Activated naive CD4-positive, alpha-beta T cell (primary cell): ENCODE measurements around the gene ADAM22.

Experiments used
- DNase-seq, 4 experiments: peaks; one replicate each; lab custom pipeline; 2025; lab: John Stamatoyannopoulos, UW

The ADAM22 gene

DNA sequence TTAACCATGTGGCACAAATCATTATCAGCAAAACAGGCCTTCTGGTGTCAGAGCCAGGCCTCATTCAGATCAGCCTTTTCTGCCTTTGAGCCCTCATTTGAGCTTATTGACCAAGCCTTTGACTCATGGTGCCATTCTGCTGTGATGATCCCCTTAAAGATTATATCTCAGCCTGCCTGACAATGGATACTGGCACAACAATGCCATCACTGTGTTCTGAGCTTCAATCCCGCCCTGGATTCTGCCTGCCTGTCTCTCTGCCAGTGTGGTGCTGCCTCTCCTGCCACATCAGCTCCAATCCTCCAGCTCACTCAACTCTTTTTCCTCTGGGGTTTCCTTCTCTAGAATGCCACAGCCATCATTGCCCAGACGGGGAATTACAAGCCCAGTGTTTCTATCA, 233.2 kb downstream of the ADAM22 start:
- no peak for DNase-seq

DNA sequence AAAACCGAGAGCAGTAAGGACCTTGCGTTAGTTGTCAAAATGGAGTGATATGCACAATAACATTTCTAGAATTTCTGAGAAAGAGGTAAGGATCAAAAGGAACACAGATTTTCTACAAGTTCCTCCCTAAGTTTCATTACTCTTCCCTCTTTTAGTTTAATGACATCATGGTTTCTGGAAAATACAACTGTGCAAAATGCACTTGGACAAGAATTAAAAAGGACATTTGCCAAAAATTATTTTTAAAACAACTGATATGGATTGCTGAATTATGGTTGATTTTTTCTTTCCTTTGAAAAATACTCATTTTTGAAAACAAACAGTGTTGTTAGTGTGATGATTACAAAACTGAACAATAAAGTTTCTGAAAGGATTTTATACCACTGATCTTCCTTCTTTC, 233.7 kb downstream of the ADAM22 start:
- no peak for DNase-seq

DNA sequence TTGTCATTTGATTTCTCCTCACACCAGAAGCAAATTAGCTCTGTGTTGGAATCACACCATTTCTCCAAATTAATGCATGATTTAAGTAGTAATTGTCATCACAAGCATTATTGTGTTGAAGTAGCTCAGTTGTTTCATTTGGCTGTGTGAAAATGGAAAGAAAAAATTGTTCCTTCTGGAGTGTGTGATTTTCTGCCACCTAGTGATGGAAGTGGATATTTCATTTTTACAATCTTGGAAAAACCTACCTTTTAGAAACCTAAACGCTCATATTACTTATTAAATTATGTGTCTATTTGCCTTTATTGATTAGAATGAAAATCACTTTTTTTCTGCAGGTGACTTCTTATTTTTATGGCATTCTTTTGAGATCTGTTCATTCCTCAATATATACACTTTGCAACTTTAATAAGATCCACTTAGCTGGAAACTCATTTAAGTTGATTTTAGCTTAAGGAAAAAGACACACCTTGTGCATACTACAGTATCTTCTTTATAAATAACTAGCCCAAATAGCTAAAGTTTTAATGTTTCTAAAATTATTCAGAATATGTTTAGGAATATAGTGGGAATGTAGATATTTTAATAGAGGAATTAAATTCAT, 235.8 kb downstream of the ADAM22 start:
- DNase-seq = no peak

DNA sequence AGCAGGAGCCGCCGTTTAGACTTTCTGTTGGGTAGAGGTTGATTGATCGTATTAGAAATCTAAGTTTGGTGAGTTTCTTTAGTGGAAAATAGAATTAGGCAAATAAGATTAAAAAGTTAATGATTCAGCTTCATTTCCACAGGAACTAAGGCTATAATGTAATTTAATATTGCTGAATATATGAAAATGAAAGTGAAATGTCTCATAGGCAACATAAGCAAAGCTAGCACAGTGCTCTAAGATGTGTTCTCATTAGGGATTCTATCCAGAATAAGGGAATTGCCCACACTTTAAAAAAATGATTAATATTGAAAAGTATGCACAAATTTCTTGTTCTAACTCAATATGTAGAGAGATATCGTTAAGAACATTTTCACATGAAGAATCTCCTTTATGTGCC, 238.8 kb downstream of the ADAM22 start:
- DNase-seq = no peak

DNA sequence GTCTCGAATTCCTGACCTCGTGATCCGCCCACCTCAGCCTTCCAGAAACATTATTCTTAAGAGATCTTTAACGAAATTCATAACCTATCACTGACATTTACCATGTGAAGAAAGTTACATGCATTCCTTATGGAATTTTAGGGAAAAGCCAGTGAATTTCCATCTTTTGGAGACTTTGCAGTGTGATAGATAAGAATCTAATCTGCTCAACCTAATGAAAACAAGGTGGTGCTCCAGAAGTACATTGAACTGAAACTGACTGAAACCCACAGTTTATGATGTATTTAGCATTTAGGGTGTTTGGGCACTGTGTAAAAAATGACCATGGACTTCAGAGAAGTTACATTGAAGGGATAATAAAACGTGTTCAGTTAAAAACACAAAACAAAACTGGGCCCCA, 242.1 kb downstream of the ADAM22 start:
- DNase-seq = no peak

DNA sequence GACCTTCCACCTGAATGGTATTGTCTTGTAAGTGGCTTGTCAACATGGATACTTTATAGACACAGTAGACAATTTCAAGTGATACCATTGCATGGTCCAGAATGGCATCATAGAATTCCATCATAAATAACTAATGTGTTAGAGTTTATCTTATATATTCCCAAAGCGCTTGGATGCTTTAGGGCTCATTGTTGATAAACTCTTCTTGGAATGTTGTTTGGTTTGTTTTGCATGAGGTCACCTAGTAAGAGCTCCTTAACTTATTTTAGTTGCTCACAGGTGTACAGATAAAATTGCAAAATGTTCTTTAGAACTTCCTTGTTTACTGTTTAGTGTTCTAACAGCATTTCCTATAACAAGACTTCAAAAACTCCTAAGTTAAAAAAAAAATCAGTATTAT, 249.0 kb downstream of the ADAM22 start:
- no peak for DNase-seq

DNA sequence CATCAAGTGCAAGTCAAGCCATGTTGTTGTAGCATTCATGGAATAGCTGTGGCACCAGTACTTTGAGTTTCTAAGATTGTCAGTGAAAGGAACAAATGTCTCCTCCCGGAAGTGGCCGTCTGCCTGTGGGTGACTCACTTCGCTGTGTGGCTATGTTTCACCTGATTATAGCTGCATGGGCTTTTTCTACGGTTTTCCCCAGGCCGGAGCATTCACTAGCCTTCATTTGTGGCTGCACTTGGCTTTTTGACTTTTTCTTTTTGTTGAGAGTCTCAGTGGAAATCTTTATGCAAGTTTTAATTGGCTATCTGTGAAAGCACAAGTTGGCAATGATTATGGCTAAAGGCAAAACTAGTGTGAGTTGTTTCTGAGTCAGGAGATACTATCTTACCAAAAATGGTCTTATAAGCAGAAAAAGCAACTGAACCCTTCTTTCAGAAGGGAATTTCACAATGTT, 250.8 kb downstream of the ADAM22 start:
- no peak for DNase-seq

DNA sequence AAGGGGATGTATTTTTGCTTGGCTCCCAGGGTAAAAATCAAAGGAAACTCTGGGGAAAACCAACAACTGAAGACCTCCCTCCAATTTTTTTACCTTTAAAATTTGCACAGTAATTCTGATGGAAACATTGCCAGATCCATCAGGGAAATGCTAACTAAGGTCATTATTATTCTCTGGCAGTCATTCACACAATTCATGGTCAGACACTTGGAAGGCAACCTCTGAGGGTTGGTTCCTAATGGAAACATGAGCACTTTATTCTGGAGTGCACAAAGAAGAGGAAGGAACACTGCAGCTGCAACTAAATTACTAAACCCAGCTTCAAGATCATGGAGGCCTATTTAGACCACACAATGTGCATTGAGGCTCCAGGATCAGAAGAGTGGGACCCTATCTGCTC, 251.6 kb downstream of the ADAM22 start:
- no peak for DNase-seq

DNA sequence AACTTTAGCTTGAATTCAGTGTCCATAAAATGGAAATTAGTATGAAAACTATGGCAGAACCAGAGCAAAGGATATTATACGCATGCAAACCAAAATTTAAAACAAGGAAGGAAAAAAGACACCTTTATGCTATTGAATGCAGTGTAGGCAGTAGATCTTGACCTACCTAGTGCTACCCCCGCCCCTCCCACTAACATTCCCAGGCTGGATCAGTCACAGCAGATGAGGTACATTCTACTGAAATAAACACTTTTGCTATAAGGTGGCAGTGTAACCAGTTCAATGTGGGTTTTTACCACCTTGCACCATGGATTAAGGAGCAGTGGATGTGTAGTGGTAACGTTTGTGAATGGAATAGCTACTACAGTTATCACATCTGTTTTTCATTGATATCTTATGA, 257.9 kb downstream of the ADAM22 start:
- no peak for DNase-seq

DNA sequence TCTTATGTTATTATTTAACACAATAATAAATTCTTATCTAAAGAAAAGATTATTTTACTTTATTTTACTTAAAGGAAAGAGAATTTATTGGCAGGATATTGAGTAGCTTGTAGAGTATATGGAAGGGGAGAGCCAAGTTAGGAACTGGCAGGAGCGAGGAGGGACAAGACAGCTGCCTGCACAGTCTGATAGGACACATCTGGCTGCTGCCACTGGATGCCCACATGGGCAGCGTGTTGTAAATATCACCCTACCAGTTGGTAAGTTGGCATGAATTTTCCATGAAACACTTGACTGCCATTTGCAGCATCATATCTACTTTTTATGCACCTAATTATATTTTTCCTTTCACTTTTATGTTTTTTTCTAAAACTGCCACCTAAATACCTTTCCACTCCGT, 266.2 kb downstream of the ADAM22 start:
- DNase-seq = no peak

DNA sequence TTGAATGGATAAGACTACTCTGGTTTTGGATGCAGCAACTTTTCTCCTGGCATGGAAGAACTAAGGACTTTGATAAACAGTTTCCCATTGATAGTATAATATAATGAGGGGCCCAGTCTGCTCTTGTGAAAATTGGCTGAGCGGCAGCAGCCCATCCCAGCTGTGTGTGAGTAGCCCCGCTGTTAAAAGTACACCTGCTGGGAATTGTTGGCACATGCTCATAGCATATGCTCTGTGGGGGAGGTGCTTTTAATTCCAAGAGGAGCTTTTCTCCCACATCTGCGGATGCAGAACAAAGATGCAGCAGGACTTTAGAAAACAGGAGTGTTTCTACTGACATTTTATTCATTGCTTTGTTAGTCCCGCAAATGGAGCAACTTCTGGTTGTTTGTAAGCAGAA, 266.7 kb downstream of the ADAM22 start:
- DNase-seq = no peak

DNA sequence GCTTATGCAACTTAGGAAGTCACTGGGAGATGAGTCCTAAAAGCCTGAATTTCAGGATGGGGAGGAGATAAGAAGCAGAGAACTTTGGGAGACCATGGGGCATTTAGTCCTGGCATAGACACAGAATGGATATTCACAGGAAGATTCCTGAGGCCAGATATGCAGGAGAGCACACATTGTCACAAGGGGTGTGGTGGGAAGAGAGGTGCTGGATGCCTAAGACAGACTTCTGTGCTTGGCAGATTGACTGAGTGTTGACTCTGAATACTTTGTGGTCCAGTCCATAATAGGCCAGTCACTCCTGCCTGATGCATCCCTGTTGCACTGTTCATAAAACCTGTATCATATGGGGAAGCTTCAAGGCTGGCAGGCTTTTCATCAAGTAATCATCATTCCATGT, 267.3 kb downstream of the ADAM22 start:
- no peak for DNase-seq

DNA sequence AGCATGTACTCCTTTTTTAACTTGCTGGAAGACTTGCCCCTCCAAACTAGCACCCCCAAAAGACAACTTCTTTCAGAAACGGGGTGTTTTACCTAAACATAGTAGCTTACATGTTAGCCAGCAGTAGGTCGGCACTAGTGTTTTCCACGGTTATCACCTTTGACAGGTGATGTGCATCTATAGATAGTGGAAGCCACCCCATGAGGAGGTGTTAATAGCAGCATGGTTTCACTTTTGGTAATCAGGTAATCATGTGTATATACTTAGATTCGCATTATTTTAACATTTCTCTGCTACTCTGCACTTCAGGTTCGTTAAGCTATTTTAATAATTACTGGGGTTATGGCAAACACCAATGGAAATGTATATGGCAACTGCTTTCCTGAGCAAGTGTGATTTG, 268.2 kb downstream of the ADAM22 start:
- DNase-seq = no peak

DNA sequence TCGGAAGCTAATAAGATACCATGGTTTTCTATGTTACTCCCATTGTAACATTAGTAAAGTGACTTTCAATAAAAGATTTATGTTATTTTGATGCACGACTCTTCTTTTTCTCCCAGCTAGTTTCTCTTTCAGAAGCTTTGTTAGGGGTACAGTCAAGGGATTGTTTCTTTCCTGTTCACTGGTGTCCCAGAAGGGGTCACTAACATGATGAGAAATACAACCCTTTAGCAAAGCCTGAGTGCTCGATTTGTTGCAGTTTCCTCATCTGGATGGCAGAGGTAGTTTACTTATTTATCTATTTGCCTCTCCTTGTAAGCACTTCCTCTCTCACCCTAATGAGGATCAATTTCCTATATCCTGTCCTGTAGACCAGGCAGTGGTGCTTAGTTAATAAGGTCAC, 268.7 kb downstream of the ADAM22 start:
- DNase-seq = no peak

DNA sequence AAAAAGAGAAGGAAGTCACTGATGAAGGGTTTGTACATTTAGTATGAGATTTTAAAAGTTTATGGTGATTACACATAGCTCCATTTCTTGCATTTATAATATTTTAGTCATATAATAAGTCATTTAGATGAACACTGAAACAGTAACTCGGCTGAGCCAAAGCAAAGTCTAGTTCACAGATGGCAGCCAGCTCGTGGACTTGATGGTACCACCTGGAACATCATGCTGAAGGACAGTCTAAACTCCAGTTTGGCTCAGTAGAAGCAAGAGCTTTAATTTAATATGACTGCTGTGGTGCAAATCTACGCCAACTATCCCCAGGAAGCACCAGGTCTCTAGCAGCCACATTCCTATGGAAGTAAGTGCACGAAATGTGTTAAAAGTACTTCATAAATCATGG, 269.4 kb downstream of the ADAM22 start:
- DNase-seq = no peak

DNA sequence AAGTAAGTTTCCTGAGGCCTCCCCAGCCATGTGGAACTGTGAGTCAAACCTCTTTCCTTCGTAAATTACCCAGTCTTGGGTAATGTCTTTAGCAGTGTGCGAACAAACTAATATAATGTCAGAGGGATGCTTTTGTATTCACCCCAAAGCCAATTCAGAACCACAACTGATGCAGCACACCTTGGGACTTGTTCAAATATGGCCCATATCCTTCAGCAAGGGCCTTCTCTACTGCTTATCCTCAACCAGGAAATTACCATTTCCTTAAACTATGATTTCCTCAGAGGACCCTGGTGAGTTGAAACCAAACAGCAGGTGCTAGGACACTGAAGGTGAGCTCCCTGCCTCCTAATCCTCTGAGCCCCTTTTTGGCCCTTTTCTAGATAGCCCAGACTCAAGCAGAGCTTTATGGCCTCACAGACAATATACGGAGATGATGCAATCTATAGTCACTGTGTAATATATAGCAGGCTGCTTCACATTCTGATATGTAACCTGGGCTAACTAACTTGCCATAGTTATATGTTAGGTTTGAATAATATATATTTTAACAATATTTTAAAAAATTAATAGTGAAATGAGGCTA, 270.6 kb downstream of the ADAM22 start:
- no peak for DNase-seq

DNA sequence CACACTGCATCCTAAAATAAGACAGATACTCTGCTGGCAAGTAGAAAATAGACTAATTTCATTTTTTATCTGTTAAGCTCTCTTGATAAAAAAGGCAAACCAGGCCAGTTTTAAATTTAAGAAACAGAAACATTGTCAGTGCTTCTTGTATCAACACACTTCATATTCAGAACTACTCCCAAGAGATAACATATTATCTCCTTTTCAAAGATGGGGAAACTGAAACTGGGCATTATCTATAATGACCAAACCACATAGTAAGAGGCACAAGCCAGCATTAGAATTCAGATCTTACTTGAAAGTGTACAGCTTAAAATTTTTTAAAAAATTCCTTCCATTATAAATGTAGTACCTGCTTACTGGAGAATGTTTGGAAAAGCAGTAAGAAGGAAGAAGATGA, 271.1 kb downstream of the ADAM22 start:
- no peak for DNase-seq

DNA sequence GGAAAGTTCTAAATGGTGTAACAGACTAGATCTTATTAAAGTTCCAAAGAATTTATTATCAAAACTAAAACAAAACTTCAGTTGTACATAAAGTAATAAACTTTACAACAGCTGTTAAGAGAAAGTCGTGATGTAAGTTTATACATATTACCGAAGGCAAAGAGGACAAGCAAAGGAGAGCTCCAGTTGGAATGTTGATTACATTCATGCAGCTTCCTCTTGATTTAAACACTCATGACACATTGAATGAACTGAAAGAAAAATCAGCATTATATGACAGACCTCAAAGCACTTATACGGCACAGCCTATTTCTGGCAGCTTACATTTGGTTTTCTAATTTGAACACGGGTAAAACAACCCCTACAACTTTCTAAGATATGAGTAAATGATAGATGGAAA, 272.2 kb downstream of the ADAM22 start:
- no peak for DNase-seq

DNA sequence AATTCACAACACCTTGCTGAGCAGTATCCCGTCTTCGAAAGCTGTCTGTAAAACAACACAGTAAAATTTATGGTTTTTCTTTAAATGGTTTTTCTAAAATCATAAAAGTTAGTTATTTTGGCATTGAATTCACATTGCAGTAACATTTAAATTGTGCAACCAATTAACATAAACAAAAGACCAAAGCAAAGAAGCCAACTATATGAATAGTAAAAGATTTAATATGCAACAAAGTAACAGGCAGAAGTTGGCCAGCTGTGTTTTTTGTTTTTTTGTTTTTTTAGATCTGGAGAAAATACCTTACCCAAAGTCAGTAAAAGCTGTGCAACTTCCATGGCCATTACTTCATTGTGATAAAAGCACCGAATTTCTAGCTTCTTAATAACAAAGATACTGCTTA, 274.5 kb downstream of the ADAM22 start:
- no peak for DNase-seq

DNA sequence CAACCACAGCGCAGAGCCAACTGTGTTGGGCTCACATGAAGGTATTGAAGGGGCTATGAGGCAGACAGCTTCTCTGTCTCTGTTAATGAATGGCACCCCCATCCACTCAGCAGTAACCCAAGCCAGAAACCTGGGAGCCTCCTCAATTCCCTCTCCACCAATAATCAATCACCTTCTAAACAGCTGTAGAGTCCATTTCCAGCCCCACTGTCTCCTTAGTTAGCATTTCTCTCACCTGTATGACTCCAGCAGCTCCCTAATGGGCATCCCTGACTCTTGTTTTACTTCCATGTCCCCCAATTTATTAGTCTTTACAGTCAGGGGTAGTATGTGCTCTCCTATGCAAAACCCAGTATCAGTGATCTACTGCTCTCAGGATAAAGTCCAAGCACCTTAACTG, 278.9 kb downstream of the ADAM22 start:
- DNase-seq = no peak

DNA sequence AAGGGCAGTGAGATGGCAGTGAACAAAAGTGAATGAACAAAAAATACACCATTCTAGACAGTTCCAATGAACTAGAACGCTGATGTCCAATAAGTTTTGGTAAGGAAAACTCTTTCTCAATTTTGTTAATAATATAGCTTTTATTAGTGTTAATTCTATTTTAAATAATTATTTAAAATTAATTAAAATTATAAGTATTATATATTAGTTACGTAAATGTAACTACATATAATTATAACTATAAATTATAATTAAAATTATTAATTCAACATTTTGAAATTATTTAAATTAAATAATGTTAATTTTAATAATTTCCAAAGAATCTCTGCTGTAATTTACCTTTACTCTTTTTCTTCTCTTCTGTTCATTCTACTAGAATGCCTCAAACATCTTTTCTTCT, 280.4 kb downstream of the ADAM22 start:
- no peak for DNase-seq

DNA sequence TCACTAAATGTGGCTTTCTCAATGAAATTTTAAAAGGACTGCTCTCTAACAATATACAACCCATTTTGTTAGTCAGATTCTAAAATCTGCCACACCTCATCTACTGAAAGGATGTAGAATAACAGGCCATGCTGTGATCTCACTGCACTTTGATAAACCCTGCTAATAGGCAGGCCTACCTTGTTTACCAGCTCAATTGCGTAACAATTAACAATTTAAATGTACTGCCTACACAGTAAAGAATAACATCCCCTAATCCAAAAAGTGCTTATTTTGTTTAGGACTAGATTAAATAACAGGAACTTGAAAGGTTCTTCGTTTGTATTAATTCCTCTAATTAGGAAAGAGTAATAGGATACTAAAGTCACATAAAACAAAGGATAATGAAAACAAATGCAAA, 281.2 kb downstream of the ADAM22 start:
- DNase-seq = no peak

DNA sequence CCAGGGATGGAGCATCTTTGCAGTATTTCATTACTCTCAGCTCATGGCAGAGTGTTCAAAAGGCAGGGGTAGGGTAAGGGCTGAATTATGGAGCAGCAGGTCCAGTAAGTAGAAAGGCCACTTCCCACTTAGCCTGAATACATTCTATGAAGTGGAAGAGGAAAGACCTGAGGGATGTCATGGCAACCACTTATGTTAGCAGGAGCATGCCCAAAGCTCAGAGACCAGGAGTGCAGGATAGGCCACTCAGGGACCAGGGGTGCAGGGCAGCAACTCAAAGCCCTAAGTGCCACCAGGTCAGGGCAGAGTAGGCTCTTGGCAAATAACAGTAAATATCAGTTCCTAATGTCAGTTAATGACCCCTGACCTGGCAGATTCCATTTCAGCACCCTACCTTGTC, 282.2 kb downstream of the ADAM22 start:
- no peak for DNase-seq

DNA sequence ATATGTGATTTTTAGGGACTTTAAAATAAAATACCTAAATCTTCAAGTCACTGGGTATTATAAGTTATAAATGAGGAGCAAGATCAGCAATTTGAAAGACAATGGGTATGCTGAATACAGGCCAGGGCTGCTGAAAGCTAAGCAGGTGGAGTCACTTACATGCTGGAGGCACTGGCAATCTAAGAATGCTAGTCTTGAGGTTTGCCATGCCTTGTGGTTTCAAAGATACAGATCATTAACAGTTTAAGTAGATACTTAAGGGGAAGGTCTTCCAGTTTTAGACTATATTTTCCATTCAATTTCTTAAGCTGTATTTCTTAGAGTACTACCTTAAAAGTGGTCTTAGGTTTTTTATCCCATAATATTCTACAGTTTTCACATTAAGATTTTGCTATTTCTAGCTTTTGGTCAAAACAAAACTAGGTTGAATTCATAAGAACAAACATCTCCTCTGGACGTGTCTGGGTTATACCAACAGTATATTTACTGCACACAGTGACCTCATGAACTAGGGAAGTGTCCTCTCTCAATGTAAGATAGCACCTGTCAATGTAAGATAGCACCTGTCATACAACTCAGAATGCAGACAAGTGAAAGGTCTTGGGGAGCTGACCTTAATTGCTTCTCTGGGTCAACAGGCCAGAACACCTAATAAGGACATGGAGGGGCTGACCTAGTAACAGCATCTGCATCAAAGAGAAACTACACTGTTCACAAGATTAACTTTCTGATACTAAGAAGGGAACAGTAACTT, 283.8 kb downstream of the ADAM22 start:
- no peak for DNase-seq
